SK-MEL-5 (cell line): ENCODE measurements around the gene GDF7. TPM values are rescaled to one million over a fixed set of nuclear protein-coding genes. Genes with fewer than 3 reads are reported as not detected.

Source experiments
- DNase-seq: peaks from one replicate; pipeline ENCODE4 v3.0.0-alpha.2; 2016; ENCODE audit warnings: low read depth, low spot score
- in situ Hi-C: cut with HindIII; loops from 2 replicates; pipeline ENCODE4 v1.10.0; 2016; ENCODE audit warnings: low sequenced_read_pairs, high pct_unique_total_duplicates, low pct_unique_long_range_greater_than_20kb
- polyA plus RNA-seq, 2 experiments: library from polyadenylated mRNA; depleted of rRNA; stranded (reverse); fragments of >200 nt; gene quantifications; 2 replicates each; pipeline ENCODE4 v1.2.3, GENCODE V29; 2015
- total RNA-seq: library from RNA; depleted of rRNA; stranded (reverse); fragments of >200 nt; shearing (Covaris generic); gene quantifications from 2 replicates; pipeline ENCODE4 v1.2.3, GENCODE V29; 2014; rRNA removed

GDF7 gene
- total RNA-seq = 0.71 and 0.75 TPM in 2 replicates
- polyA plus RNA-seq (2015; cell fraction: cytosol; rRNA removed) = 0.36 and 0.61 TPM in 2 replicates
- 1.8 TPM in 2 replicates for polyA plus RNA-seq (2015; cell fraction: nucleus; rRNA removed)

DNA sequence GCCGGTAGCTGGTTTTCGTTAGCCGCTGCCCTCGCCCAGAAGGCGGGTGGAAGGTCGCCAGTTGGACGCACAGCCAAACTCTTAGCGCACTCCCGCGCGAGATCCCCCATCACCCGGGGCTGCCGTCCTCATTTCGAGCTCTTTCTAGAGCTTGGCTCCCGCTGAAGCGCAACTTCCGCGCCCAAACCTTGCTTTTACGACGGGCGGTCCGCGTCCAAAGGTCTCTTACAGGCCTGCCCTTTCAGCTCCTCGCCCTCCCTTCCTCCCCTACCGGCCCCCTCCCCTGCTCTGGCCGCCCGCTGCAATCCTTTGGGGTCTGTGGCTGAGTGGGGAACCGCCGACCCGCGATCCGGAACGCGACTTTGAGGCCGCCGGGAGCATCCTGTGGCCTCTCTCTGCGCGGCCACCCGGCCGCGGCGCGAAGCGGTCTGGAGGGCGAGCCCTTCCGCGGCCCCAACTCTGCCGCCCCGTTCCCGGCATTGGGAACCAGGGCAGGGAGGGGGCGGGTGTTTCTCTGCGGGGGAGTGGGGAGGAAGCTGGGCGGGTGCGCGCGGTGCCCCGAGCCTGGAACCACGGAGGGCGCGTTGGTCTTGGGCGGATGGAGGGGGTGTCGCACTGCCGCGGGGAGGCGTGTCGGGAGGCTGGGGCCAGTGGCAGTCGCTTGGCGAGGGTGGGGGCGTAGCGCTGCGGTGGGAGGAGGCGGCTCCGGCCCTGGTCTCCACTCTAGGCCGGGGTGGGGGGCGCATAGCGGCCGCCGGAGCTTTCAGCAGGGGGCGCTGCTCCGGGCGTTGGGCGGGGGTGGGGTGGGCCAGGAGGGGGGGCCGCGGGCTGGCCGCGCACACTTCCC is at the start of gene GDF7:
GDF7 (plus strand) TSS at position 841 of the 847 bp plus-strand sequence. CDS start 96 bp downstream, outside the sequence.
- DNase-seq = peak; percentile 36
- in situ Hi-C loops = no loop called here

DNA sequence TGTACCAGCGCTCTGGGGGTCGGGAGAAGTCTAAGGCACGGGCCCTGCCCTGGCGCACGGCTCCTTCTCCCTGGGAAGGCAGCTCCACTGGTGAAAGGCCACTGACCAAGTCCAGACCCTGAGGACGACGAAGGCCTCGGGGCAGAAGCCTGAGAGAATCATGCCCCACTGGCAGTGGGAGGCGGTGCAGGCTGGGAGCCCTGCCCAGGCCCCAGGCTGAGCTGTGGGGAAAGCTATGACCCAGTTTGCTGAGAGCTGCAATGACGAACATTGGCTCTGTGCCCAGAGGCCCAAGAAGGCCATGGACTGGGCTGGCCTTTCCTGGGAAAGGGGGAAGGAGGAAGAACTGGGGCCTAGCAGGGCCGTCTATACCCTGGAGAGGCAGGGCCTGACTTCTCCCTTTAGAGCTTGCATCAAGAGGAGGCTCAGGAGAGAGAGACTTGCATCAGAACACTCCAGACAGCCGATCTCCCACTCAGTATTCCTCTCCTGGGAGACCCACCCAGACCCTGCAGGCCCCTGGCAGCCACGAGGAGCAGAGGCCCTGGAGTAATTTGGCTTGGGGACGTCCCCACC is 49.0 kb upstream of the GDF7 start:
- peak; percentile 80 for DNase-seq
- in situ Hi-C loops = no loop called here

DNA sequence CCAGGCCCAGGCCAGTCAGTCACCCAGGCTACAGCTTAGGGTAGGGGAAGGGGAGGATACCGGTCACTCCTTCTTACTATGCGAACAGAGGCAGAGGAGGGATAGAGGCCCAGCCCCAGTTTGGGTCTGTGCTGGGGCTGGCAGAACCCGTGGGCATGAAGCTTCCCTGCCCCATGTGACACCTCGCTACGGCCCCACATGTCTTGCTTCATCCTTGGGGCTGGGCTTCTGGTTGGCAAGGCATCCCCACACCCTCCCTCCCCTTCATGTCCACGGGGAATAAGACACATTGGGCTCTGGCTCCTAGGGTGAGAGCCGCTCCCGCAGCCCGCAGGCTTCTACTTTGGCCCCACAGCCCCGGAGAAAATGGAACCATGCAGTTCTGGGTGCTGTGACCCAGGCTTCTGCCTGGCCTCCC is 48.5 kb upstream of the GDF7 start:
- in situ Hi-C loops = no loop called here

DNA sequence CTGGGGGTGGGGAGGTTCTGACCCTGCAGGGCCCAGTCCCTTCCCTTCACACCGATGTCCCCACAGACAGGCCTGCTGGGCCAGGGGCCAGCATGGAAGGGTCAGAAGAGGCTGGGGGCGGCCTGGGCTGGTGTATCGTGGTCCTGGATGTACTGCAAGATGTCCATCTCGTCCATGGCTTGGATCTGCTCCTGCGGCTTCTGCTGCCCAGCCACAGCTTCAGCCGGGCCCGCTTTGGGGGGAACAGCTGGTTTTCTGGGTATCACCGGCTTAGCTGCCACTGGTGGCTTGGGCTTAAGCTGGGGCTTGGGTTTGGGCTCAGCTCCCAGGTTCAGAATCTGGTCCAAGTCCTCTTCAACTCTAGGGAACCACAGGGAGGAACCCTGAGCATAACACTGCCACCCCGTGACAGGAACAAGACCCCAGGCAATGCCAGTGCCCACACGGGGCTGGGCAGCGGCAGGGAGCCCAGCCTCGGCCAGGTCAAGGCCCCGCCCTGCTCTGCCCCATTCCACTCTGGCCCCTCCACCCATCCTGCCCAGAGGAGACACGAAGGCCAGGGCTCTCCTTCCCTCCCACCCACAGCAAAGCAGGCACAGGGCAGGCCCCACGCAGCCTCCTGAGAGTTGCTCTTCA is 47.9 kb upstream of the GDF7 start:
- no peak for DNase-seq
- in situ Hi-C loops = no loop called here

More for the DNA sequence above, 48.5 kb upstream of the GDF7 start:
- no peak for DNase-seq

DNA sequence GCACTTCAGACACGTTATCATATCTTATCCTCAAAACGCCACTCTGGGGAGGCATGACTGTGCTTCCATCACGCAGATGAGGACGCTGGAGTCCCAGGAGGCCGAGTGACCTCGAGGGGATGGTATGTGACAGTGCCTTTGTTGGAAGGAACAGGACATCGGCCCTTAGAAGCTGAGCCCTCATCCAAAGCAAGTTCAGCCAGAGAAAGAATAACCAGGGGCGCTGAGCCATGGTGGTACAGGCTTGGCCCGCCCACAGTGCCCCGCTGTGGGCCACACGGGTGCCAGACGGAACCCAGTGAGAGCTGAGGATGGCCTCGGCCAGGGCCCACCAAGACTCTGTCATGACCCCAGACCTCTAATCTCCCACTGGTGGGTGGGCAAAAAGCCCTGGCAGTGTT is 47.3 kb upstream of the GDF7 start:
- no peak for DNase-seq
- in situ Hi-C loops = no loop called here

DNA sequence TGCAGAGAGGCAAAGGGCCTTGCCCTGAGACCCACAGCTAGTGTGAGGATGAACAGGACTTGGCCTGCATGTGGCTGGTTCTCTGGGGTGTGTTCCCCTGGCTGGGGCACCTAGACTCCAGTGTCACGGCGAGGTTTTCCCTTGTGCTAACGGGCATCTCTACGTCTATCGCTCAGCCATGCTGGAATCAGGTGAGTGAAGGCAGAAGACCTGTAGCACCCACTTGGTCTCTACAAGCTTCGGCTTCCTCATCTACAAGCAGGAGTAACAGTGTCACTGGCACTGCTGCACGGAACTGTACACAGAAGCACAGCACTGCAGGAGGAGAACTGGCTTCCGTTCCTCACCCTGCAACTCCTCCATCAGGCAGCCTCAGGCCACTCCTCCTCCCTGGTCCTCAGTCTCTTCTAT is 46.7 kb upstream of the GDF7 start:
- DNase-seq = no peak
- in situ Hi-C loops = no loop called here

DNA sequence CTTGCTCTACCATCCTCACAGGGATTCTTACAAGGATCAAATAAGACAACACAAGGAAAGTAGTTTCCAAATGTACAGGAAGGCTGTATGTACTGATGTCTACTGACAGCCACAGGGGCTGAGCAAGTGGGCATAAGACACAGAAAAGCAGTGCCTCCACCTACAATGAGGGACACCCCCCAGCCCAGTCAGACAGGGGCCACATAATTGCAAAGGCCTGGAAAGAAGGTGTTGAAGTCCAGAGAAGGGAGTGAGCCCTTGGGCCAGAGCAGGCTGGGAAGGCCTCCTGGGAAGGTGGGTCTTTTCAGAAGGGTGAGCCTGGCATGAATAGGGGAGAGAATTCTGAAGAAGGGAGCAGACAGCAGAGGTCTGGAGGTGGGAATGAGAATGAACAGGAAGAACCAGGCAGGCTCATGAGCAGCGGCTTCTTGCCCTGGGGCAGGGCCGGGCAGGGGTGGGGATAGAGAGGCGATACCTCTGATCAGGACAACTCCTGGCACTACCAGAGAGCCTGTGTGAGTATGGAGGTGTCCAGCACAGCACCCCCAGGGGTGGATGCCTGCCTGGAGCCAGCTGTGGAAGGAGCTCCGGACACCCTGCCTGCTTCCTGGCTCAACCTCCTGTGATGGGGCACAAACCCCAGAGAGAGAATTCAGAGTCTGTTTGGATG is 46.1 kb upstream of the GDF7 start:
- in situ Hi-C loops = no loop called here
- no peak for DNase-seq

DNA sequence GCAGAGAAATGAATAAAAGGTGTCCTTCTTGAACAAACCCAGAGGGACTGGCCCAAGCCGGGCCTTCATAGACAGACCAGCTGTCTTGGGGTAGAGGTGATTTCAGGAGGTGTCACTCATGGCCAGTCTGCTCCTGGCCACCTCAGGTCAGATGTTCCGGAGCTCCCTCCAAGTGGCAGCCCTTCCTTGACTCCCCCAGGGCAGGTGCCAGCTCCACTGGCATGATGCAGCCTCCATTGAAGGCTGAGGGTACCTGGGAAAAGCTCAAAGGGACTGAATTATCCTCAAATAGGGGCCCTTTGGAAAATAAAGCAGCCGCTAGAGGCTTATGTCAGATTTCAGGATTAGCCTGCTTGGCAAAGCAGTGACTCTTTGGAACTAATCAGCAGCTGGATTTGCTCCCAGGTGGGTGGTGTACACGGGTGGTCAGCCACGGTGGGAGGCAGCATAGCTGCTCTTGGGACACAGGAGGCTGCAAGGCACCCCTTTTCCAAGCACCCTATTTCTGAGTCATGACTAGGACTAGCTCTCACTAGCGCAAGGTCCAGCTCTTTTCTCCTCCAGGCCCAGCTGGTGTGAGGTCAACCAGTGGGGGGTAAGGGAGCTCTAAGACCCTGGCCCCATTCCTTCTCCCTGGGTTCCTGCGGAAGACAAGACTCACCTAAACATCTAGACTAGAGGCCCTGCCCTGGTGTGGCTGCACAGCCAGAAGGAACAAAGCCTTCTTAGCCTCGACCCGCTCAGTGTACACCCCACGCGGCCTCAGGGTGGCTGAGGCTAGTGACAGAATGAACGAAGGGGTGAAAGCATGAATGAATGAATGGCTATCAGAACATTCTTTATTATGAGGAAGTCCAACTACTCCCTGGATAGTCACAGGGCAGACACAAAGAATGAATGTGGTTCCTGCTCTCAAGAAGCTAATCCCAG is 45.3 kb upstream of the GDF7 start:
- DNase-seq = no peak
- in situ Hi-C loops = no loop called here

DNA sequence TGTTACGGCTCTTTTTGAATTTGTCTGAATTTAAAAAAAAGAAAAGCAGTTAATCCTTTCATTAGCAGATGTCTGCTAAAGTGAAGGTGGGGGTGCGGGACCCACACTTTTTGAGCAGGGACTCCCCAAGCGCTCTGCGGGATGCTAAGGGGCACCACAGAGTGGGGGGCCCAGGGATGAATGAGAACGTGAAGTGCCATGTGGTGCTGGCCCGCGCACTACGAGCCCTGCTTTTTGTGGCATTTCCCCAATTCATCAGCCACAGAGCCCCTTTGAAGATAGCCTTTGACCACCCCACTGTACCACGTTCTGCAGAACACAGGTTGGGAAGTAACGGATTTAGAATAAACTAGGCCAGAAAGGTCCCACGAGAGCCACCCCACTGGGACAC is 44.7 kb upstream of the GDF7 start:
- no peak for DNase-seq
- in situ Hi-C loops = no loop called here

DNA sequence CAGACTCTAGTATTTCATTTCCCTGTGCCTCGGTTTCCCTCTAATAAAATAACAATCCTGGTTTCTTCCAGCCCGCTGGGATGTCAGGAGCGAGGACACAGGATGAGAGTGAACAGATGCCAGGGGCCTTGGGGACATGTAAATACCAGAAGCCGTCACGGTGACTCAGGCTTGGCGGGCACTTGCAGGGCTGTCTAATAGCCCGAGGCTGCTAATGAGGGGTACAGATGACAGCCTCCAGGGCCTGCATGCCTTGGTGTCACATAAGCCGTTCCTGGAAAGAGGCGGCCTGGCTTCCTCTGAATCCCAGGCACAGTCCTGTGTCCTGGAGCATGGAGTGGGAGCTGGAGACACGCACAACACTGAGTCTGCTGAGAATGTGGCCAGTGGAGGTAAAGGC is 44.2 kb upstream of the GDF7 start:
- in situ Hi-C loops = no loop called here
- no peak for DNase-seq

DNA sequence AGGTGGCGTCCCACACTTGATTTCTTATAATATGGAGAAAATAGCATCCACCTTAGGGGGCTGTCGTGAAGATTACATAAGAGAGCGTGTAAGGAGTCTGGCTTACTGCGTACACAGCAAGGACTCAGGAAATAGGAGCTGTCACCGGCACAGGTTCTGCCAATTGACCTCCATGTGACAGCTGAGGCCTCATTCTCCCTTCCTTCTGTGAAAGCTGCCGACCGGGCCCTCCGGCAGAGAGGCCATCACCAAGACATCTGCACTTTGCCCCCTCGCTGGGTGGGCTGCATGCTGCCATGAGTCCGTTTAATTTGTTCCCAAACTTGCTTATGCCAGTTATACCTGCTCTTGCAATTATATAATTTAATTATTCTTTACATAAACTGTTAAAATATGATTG is 43.7 kb upstream of the GDF7 start:
- no peak for DNase-seq
- in situ Hi-C loops = no loop called here

DNA sequence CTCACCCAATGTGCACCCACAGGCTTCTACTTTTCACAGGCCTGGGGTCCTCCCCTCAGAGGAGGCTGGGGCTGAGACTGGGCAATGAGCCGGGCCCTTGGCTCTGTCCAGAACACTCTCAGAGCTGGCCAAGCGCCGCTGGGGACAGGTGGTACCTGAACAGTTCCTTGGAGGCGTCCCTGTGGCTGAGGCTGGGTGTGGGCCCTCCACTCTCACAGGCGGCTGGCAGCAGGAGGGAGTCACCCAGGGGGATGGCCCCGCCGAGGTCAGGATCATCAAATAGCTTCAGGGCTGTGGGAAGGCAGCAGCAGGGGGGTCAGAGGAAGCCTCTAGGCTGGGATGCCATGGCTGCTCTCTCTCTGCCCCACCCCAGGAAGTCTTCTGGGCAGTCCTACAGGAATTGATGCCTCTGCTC is 43.2 kb upstream of the GDF7 start:
- no peak for DNase-seq
- in situ Hi-C loops = no loop called here

DNA sequence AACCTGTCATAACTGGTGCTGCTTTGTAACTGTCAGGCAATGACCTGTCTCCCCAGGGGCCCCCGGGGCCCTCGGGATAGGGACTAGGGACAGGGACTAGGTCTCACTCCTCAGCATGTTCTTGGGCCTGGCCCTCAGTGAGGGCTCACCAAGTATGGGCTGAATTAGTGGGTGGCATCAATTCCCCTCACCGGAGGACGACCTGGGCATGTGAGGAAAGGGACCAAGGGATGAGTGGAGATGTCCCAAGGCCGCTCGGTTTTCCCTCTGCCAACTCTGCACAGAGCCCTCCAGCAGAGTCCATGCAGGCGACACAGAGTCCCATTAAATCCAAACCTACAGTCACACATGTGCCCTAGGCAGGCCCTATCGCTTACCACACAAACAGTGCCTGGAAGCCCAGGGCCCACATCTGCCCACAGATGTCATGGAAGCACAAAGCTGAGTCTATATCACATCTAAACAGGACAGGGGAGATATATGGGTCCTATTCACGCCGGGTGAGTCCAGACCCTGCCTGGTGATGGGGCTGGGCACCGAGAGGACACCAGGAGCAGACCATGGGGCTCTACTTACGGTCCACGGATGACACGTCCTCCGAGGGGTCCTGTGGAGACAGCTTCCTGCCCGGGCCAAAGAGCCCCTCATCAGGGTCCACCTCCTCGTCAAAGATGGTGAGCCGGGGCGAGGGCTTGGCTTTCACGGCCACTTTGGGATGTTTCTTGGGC is 42.6 kb upstream of the GDF7 start:
- DNase-seq = no peak
- in situ Hi-C loops = no loop called here

DNA sequence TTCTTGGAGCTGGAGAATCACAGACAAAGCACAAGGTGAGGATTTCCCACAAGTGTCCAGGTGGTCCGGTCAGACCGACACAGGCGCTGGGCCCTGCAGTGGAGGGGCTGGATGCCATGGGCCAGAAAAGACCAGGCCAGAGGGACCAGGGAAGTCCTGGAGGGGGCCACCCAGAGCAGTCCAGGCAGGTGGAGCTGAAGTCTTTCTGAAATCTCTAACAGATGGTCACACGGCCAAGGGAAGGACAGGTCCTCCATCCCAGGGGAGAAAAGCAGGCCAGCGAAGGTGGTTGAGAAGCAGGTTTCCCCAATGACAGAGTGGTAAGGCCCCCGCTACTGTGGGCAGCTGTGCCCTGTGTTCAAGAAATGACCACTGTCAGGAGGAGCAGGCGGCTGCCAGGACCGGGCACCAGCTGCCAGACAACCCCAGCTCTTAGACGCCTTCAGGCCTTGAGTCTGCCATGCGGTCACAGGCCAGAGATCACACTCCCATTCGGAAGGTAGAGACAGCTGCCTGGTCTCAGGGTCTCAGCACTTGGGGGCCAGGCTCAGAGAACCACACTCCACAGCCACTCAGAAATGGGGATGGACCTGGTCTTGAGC is 42.0 kb upstream of the GDF7 start:
- no peak for DNase-seq
- in situ Hi-C loops = no loop called here

DNA sequence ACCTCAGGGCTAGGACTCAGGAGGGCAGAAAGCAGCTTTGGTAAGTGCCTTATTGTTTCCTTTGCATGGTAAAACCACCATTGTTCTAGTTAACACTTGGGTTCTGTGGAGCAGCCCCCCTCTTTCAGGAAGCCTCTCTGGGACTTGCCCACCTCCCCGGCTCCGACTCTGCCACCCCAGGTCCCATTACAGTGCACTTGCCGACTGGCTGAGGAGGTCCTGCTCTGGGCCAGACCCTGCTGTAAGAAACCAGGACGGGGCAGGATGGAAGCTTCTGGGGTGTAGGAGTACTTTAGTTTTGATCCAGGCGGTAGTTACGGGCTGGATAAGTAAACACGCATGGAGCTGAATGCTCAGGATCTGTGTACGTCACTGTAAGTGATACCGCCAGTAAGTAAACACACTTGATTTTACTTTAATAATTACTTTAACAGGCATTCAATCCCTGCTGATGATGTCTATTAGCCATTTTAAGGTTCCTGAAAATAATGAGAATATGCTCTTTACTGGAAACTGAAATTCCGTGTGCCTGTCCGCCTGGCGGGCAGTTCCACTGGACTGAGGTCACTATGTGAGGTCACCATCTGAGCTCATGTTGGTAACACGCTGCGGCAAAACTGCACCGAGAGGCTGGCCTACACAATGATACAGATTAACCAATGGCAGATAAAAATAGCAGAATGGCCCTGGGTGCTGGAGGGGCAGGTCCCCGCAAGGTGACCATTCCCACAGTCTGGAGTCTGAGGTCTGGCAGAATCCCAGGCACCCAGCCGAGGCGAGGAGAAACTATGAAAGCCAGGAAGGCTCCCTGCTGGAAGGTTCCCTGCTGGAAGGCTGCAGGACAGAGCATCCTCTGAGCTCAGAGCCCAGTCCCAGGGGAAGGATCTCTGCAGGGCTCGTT is 41.2 kb upstream of the GDF7 start:
- in situ Hi-C loops = no loop called here
- no peak for DNase-seq
